CD14-positive monocyte (primary cell): Measurements from ENCODE around the gene SLC12A9. TPM values are rescaled to one million over a fixed set of nuclear protein-coding genes. Genes with fewer than 3 reads are reported as not detected.

Source experiments
- DNase-seq, 3 donors: peaks; one replicate each; pipeline ENCODE4 v3.0.0-alpha.2; 2011 to 2022
- H2AFZ ChIP-seq: 2 replicates; pipeline ENCODE4 v1.6.0; 2012; ENCODE audit warnings: mild to moderate bottlenecking, low read depth, low read length, inconsistent platforms; ENCODE audit not compliant: insufficient read depth, poor library complexity, severe bottlenecking
- H3K27ac ChIP-seq, 2 donors: 1 replicate in 1 of 2; 2 replicates in 1 of 2; pipeline ENCODE4 v1.5.1; 2012 to 2013; ENCODE audit warnings: low read length in 2 of 2, control low read depth in 1 of 2, inconsistent platforms in 1 of 2, low read depth in 1 of 2, mild to moderate bottlenecking in 1 of 2
- H3K27me3 ChIP-seq, 2 donors: one replicate each; pipeline versions ENCODE4 v1.6.0 to v1.6.1; 2011 to 2013; ENCODE audit warnings: low read length in 2 of 2; ENCODE audit not compliant: control insufficient read depth in 2 of 2, insufficient read depth in 2 of 2
- H3K36me3 ChIP-seq, 2 donors: replicated peaks in 1 of 2; 1 replicate in 1 of 2; 2 replicates in 1 of 2; pipeline versions ENCODE4 v1.5.1 to v1.6.1; 2012 to 2013; ENCODE audit warnings: low read length in 2 of 2, control low read depth in 1 of 2, inconsistent platforms in 1 of 2, mild to moderate bottlenecking in 1 of 2; ENCODE audit not compliant: insufficient read depth in 2 of 2, control insufficient read depth in 1 of 2
- H3K4me1 ChIP-seq, 2 donors: 1 replicate in 1 of 2; 2 replicates in 1 of 2; pipeline versions ENCODE4 v1.5.1 to v1.6.1; 2012 to 2013; ENCODE audit warnings: low read length in 2 of 2, control low read depth in 1 of 2, inconsistent platforms in 1 of 2, mild to moderate bottlenecking in 1 of 2, moderate library complexity in 1 of 2; ENCODE audit not compliant: insufficient read depth in 2 of 2, control insufficient read depth in 1 of 2
- H3K4me2 ChIP-seq: replicated peaks from 2 replicates; pipeline ENCODE3; 2012; ENCODE audit warnings: low read length, moderate library complexity, mild to moderate bottlenecking; ENCODE audit not compliant: poor library complexity, severe bottlenecking; ENCODE audit errors: extremely low read depth
- H3K4me3 ChIP-seq, 3 experiments: fragments of 200-600 bp in 1 of 3; sonication (generic) in 1 of 3; replicated peaks in 1 of 3; 1 replicate in 2 of 3; 2 replicates in 1 of 3; pipeline ENCODE4 v1.5.1; 2011 to 2013; ENCODE audit warnings: low read length in 3 of 3, mild to moderate bottlenecking in 3 of 3, control low read depth in 2 of 3, low read depth in 2 of 3, inconsistent platforms in 1 of 3, moderate library complexity in 1 of 3
- H3K79me2 ChIP-seq: 2 replicates; pipeline ENCODE4 v1.6.0; 2012; ENCODE audit warnings: mild to moderate bottlenecking, control low read depth, inconsistent platforms, low read length, moderate library complexity; ENCODE audit not compliant: insufficient read depth
- H3K9ac ChIP-seq: 2 replicates; pipeline ENCODE4 v1.6.0; 2017; ENCODE audit warnings: low read length, mild to moderate bottlenecking; ENCODE audit not compliant: insufficient read depth, poor library complexity, severe bottlenecking
- H3K9me3 ChIP-seq, 2 donors: replicated peaks in 1 of 2; 1 replicate in 1 of 2; 2 replicates in 1 of 2; pipeline versions ENCODE4 v1.5.1 to v1.6.1; 2012 to 2013; ENCODE audit warnings: low read length in 2 of 2, control low read depth in 1 of 2; ENCODE audit not compliant: control insufficient read depth in 1 of 2, insufficient read depth in 1 of 2
- H4K20me1 ChIP-seq: 2 replicates; pipeline ENCODE4 v1.6.0; 2012; ENCODE audit warnings: mild to moderate bottlenecking, low read length, control low read depth, moderate library complexity; ENCODE audit not compliant: insufficient read depth
- H3K27ac Mint-ChIP-seq, 7 donors: one replicate each; pipeline ENCODE4 v1.8.0; 2020; ENCODE audit warnings: mild to moderate bottlenecking in 7 of 7, mixed read lengths in 7 of 7, moderate library complexity in 6 of 7, inconsistent platforms in 2 of 7
- H3K27me3 Mint-ChIP-seq, 3 donors: one replicate each; pipeline ENCODE4 v1.8.0; 2021 to 2022; ENCODE audit warnings: low read depth in 3 of 3, mild to moderate bottlenecking in 3 of 3, mixed read lengths in 3 of 3, moderate library complexity in 3 of 3, inconsistent platforms in 1 of 3
- H3K36me3 Mint-ChIP-seq, 2 donors: one replicate each; pipeline ENCODE4 v1.8.0; 2020; ENCODE audit warnings: mixed read lengths in 2 of 2, inconsistent platforms in 1 of 2, mild to moderate bottlenecking in 1 of 2
- H3K4me1 Mint-ChIP-seq: one replicate; pipeline ENCODE4 v1.8.0; 2020; ENCODE audit warnings: mild to moderate bottlenecking, mixed read lengths
- H3K4me3 Mint-ChIP-seq, 2 donors: one replicate each; pipeline ENCODE4 v1.8.0; 2020; ENCODE audit warnings: mild to moderate bottlenecking in 2 of 2, mixed read lengths in 2 of 2, moderate library complexity in 1 of 2
- H3K9me3 Mint-ChIP-seq, 7 donors: one replicate each; pipeline ENCODE4 v1.8.0; 2020 to 2022; ENCODE audit warnings: mixed read lengths in 7 of 7, mild to moderate bottlenecking in 6 of 7, moderate library complexity in 6 of 7, inconsistent platforms in 2 of 7
- WGBS: methylation state at CpG from one replicate; pipeline ENCODE4 v1.1.5; 2013; ENCODE audit warnings: missing lambda C conversion rate; ENCODE audit not compliant: insufficient coverage; 5-methylcytosine and 5-hydroxymethylcytosine counted together
- intact Hi-C, 2 donors: fragments of 100-400 bp; cut with micrococcal nuclease; formaldehyde crosslinking; loops; one replicate each; pipeline versions ENCODE4 v1.15.0 to v1.15.1; 2023
- polyA plus RNA-seq, 3 donors: library from polyadenylated mRNA; depleted of rRNA in 1 of 3; unstranded in 2 of 3; stranded (reverse) in 1 of 3; fragments of 300-500 nt in 2 of 3; fragments of >200 nt in 1 of 3; fragmentation: Illumina TruSeq in 2 of 3; gene quantifications; 1 replicate in 2 of 3; 2 replicates in 1 of 3; pipeline ENCODE4 v1.2.3, GENCODE V29; 2012 to 2021
- TF ChIP-seq, protein P1 (sequence below): fragments of 200-600 bp; IDR thresholded peaks from one replicate; pipeline ENCODE4 v1.8.0; 2022; ENCODE audit warnings: antibody characterized with exemption, mild to moderate bottlenecking

Gene SLC12A9
- polyA plus RNA-seq, 3 donors: 18.8 to 119 (median 19.3) TPM

DNA sequence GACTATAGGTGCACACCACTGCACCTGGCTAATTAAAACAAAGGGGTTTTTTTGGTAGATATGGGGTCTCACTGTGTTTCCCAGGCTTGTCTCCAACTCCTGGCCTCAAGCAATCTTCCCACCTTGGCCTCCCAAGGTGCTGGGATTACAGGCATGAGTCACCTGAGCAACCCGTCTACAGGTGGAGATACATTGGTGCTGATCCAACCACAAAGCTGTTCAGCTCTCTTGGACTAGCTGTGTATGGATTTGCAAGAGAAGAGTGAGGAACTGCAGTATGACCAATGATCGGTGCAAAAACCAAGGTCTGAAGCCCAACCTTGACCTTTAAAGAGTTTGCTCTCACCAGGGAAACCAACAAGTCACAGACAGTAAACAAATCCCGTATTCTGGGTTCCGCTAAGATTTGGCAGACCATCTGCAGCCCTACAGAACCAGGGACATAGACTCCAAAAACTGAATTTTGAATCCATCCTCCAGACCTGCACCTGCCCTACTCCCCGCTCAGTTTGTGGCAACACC is 44.1 kb upstream of the SLC12A9 start:
- H3K27me3 Mint-ChIP-seq: peaks cover 2 to 4% (median 2%) of the 10 kb centered on the region in 3 donors
- Histone ChIP-seq H4K20me1 (no peaks in the 10 kb centered on the region), H3K27ac (no peak overlapping the region), H2AFZ (no peak overlapping the region), H3K36me3 (peaks cover 6 to 41% of the 10 kb centered on the region in 2 donors), H3K9me3 (no peaks in the 10 kb centered on the region), H3K4me2 (no peak overlapping the region), H3K79me2 (no peaks in the 10 kb centered on the region), H3K4me1 (peaks cover 15 to 20% of the 10 kb centered on the region in 2 donors), H3K4me3 (no peak overlapping the region), H3K9ac (no peak overlapping the region), H3K27me3 (no peaks in the 10 kb centered on the region)
- peaks cover 28% of the 10 kb centered on the region for H3K4me1 Mint-ChIP-seq
- intact Hi-C loops: no loop called here
- no peak overlapping the region for H3K4me3 Mint-ChIP-seq
- 100% methylated on average over 5 of the region's 5 CpGs for WGBS
- no peaks in the 10 kb centered on the region for H3K9me3 Mint-ChIP-seq
- H3K36me3 Mint-ChIP-seq: peaks cover 49 to 50% of the 10 kb centered on the region in 2 donors
- DNase-seq: no peak
- TF ChIP-seq, protein P1, sequence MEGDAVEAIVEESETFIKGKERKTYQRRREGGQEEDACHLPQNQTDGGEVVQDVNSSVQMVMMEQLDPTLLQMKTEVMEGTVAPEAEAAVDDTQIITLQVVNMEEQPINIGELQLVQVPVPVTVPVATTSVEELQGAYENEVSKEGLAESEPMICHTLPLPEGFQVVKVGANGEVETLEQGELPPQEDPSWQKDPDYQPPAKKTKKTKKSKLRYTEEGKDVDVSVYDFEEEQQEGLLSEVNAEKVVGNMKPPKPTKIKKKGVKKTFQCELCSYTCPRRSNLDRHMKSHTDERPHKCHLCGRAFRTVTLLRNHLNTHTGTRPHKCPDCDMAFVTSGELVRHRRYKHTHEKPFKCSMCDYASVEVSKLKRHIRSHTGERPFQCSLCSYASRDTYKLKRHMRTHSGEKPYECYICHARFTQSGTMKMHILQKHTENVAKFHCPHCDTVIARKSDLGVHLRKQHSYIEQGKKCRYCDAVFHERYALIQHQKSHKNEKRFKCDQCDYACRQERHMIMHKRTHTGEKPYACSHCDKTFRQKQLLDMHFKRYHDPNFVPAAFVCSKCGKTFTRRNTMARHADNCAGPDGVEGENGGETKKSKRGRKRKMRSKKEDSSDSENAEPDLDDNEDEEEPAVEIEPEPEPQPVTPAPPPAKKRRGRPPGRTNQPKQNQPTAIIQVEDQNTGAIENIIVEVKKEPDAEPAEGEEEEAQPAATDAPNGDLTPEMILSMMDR: no peak
- no peak overlapping the region for H3K27ac Mint-ChIP-seq

DNA sequence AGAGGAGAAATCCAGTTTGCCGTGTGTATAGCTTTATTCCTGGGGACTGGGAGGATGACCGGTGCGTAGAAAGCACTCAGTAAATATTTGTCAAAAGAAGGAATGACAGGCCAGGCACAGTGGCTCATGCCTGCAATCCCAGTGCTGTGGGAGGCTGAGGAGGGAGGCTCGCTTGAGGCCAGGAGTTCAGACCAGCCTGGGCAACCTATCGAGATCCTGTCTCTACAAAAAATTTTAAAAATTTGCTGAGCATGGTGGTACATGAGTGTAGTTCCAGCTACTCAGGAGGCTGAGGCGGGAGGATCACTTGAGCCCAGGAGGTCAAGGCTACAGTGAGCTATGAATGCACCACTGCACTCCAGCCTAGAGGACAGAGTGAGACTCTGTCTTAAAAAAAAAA is 41.0 kb upstream of the SLC12A9 start:
- Mint-ChIP-seq H3K4me1 (peaks cover 42% of the 10 kb centered on the region), H3K9me3 (peaks cover 0 to 1% (median 0%) of the 10 kb centered on the region in 7 donors), H3K27me3 (peaks cover 0 to 4% (median 0%) of the 10 kb centered on the region in 3 donors), H3K4me3 (no peak overlapping the region), H3K36me3 (peaks cover 27 to 32% of the 10 kb centered on the region in 2 donors), H3K27ac (no peak overlapping the region)
- H3K27ac ChIP-seq: no peak overlapping the region
- peaks cover 27 to 33% of the 10 kb centered on the region in 2 donors for H3K4me1 ChIP-seq
- H2AFZ ChIP-seq: no peak overlapping the region
- H3K79me2 ChIP-seq: no peaks in the 10 kb centered on the region
- TF ChIP-seq, protein P1: no peak
- H3K9me3 ChIP-seq: no peaks in the 10 kb centered on the region
- intact Hi-C loops: no loop called here
- WGBS: 97% methylated on average over 5 of the region's 6 CpGs
- no peak overlapping the region for H3K9ac ChIP-seq
- no peak overlapping the region for H3K4me3 ChIP-seq
- no peaks in the 10 kb centered on the region for H3K27me3 ChIP-seq
- no peaks in the 10 kb centered on the region for H4K20me1 ChIP-seq
- peaks cover 0 to 22% of the 10 kb centered on the region in 2 donors for H3K36me3 ChIP-seq
- no peak for DNase-seq
- no peak overlapping the region for H3K4me2 ChIP-seq
